HCT116 (cell line): Measurements from ENCODE around the gene IL6R. TPM values are rescaled to one million over a fixed set of nuclear protein-coding genes. Genes with fewer than 3 reads are reported as not detected.

Source experiments
- ATAC-seq: fragments of 200-7000 bp; cut with Tn5 transposase; 2 replicates; pipeline ENCODE4 v1.9.1; 2020; ENCODE audit warnings: mild to moderate bottlenecking, moderate library complexity
- BruUV-seq: library from RNA; stranded (reverse); fragments of 400-500 nt; replicated peaks from 2 replicates; lab custom pipeline; 2021; lab: Mats Ljungman, UMichigan
- CTCF ChIA-PET: fragments of 300-600 bp; sonication (Branson Sonifier 250); formaldehyde crosslinking; loops from one replicate; lab custom pipeline; 2021; ENCODE audit warnings: antibody characterized with exemption; lab: Charles Lee
- POLR2A ChIA-PET: fragments of 300-600, 350-600 bp; sonication (Branson Sonifier 250); formaldehyde crosslinking; loops from one replicate; lab custom pipeline; 2021; ENCODE audit warnings: antibody characterized with exemption; lab: Charles Lee
- RAD21 ChIA-PET, 2 experiments: fragments of 300-600 bp; sonication (Branson Sonifier 250); formaldehyde crosslinking; loops; one replicate each; lab custom pipeline; 2023; ENCODE audit warnings: low total read pairs in 2 of 2; ENCODE audit not compliant: uncharacterized antibody in 2 of 2, unreplicated experiment in 2 of 2, low non-redundant PET in 1 of 2; lab: Charles Lee
- DNase-seq: peaks from one replicate; pipeline ENCODE4 v3.0.0-alpha.2; 2010; ENCODE audit warnings: low read depth, low spot score
- H2AFZ ChIP-seq: fragments of 200-600 bp; shearing (Covaris generic), sonication (generic); 2 replicates; pipeline ENCODE4 v1.6.1; 2017; ENCODE audit warnings: low read depth, mixed run types, mixed read lengths, antibody characterized with exemption, low read length; ENCODE audit not compliant: poor library complexity, severe bottlenecking
- H3K27ac ChIP-seq: 2 replicates; pipeline ENCODE4 v1.5.1; 2012; ENCODE audit warnings: low read depth, low read length
- H3K27me3 ChIP-seq: fragments of 200-600 bp; sonication (generic); 2 replicates; pipeline ENCODE4 v1.6.1; 2016; ENCODE audit warnings: mixed run types, low read length, mixed read lengths; ENCODE audit not compliant: insufficient read depth
- H3K36me3 ChIP-seq, 2 experiments: fragments of 200-500 bp in 1 of 2; fragments of 200-600 bp in 1 of 2; sonication (Bioruptor generic) in 1 of 2; sonication (generic) in 1 of 2; 2 replicates each; pipeline versions ENCODE4 v1.5.1 to v1.6.1; 2014 to 2016; ENCODE audit warnings: low read length in 2 of 2, inconsistent platforms in 1 of 2, mixed read lengths in 1 of 2, mixed run types in 1 of 2; ENCODE audit not compliant: insufficient read depth in 2 of 2, control insufficient read depth in 1 of 2
- H3K4me1 ChIP-seq, 2 experiments: fragments of 200-600 bp in 1 of 2; sonication (generic) in 1 of 2; 2 replicates each; pipeline versions ENCODE4 v1.5.1 to v1.6.1; 2012 to 2017; ENCODE audit warnings: low read length in 2 of 2, inconsistent platforms in 1 of 2, mild to moderate bottlenecking in 1 of 2, mixed read lengths in 1 of 2, mixed run types in 1 of 2, moderate library complexity in 1 of 2; ENCODE audit not compliant: insufficient read depth in 2 of 2, control insufficient read depth in 1 of 2
- H3K4me2 ChIP-seq: fragments of 200-600 bp; sonication (generic); 2 replicates; pipeline ENCODE4 v1.6.1; 2017; ENCODE audit warnings: mixed run types, low read length, mixed read lengths
- H3K4me3 ChIP-seq, 2 experiments: fragments of 200-600 bp in 1 of 2; sonication (generic) in 1 of 2; replicated peaks in 1 of 2; 2 replicates each; pipeline ENCODE4 v1.5.1; 2011 to 2016; ENCODE audit warnings: low read length in 2 of 2, control low read depth in 1 of 2, low read depth in 1 of 2, mild to moderate bottlenecking in 1 of 2, mixed read lengths in 1 of 2, mixed run types in 1 of 2
- H3K79me2 ChIP-seq: fragments of 200-600 bp; sonication (generic); 2 replicates; pipeline ENCODE4 v1.6.1; 2017; ENCODE audit warnings: mild to moderate bottlenecking, mixed run types, low read length, moderate library complexity, mixed read lengths; ENCODE audit not compliant: insufficient read depth
- H3K9ac ChIP-seq: fragments of 200-600 bp; sonication (generic); 2 replicates; pipeline ENCODE4 v1.6.1; 2016; ENCODE audit warnings: low read length, mixed read lengths
- H3K9me2 ChIP-seq: fragments of 200-600 bp; sonication (generic), shearing (Covaris generic); 2 replicates; pipeline ENCODE4 v1.6.1; 2017; ENCODE audit warnings: mixed run types, mild to moderate bottlenecking, moderate library complexity; ENCODE audit not compliant: insufficient read depth
- H3K9me3 ChIP-seq, 2 experiments: fragments of 200-500 bp in 1 of 2; fragments of 200-600 bp in 1 of 2; sonication (Bioruptor generic) in 1 of 2; sonication (generic) in 1 of 2; 2 replicates each; pipeline ENCODE4 v1.6.1; 2014 to 2017; ENCODE audit warnings: low read length in 2 of 2, mixed read lengths in 2 of 2, inconsistent platforms in 1 of 2, low read depth in 1 of 2, mild to moderate bottlenecking in 1 of 2, mixed run types in 1 of 2, moderate library complexity in 1 of 2; ENCODE audit not compliant: control insufficient read depth in 1 of 2, insufficient read depth in 1 of 2
- H4K20me1 ChIP-seq: fragments of 200-600 bp; sonication (generic), shearing (Covaris generic); 2 replicates; pipeline ENCODE4 v1.6.1; 2017; ENCODE audit warnings: mixed run types, mild to moderate bottlenecking, moderate library complexity; ENCODE audit not compliant: insufficient read depth
- EZH2phosphoT487 ChIP-seq: fragments of 200-600 bp; IDR thresholded peaks from 2 replicates; pipeline ENCODE4 v1.6.1; 2018; ENCODE audit warnings: antibody characterized with exemption, borderline replicate concordance
- FOSL1 ChIP-seq: IDR thresholded peaks from 2 replicates; pipeline ENCODE4 v1.6.1; 2012; ENCODE audit warnings: low read depth
- MAX ChIP-seq: IDR thresholded peaks from 2 replicates; pipeline ENCODE4 v1.6.1; 2012
- POLR2A ChIP-seq: IDR thresholded peaks from 2 replicates; pipeline ENCODE4 v1.7.0; 2011; ENCODE audit warnings: borderline replicate concordance; ENCODE audit not compliant: insufficient read depth, insufficient read length; ENCODE audit errors: extremely low read depth
- RAD21 ChIP-seq: IDR thresholded peaks from 2 replicates; pipeline ENCODE4 v1.6.1; 2012; ENCODE audit warnings: low read depth, mild to moderate bottlenecking
- SIN3A ChIP-seq: IDR thresholded peaks from 2 replicates; pipeline ENCODE4 v1.6.1; 2012; ENCODE audit warnings: low read depth
- SRF ChIP-seq: IDR thresholded peaks from 2 replicates; pipeline ENCODE4 v1.6.1; 2012; ENCODE audit warnings: low read depth
- TCF7L2 ChIP-seq: IDR thresholded peaks from 2 replicates; pipeline ENCODE4 v1.7.0; 2011; ENCODE audit warnings: borderline replicate concordance, inconsistent platforms; ENCODE audit not compliant: insufficient read depth, insufficient read length; ENCODE audit errors: extremely low read depth
- YY1 ChIP-seq: IDR thresholded peaks from 2 replicates; pipeline ENCODE4 v1.6.1; 2011; ENCODE audit warnings: low read length, low read depth, moderate library complexity, mild to moderate bottlenecking; ENCODE audit not compliant: insufficient replicate concordance; ENCODE audit errors: extremely low read depth
- ZBTB33 ChIP-seq: IDR thresholded peaks from 2 replicates; pipeline ENCODE4 v1.6.1; 2011; ENCODE audit warnings: mild to moderate bottlenecking, low read length, moderate library complexity; ENCODE audit not compliant: insufficient replicate concordance; ENCODE audit errors: extremely low read depth
- ZFX ChIP-seq: fragments of 450-650 bp; IDR thresholded peaks from 2 replicates; pipeline ENCODE4 v1.6.1; 2017
- intact Hi-C: fragments of 100-400 bp; cut with micrococcal nuclease; formaldehyde crosslinking; loops from 2 replicates; pipeline ENCODE4 v1.10.0; 2022
- total RNA-seq: library from RNA; stranded (reverse); gene quantifications from one replicate; pipeline ENCODE4 v1.2.1, GENCODE V29; 2021; ENCODE audit not compliant: unreplicated experiment

The IL6R gene
- total RNA-seq, 1 experiment from 2014 or later, result 6.8 TPM

- intact Hi-C loops, result no loop called here
- ChIA-PET CTCF (no interaction called here), RAD21 (no interaction called here), POLR2A (no interaction called here)
- no peaks in the 10 kb centered on the region for H3K36me3 ChIP-seq
- no peak overlapping the region for H3K27ac ChIP-seq
- 0 out of 4 replicates have a peak, but pooled peaks cover 0 to 3% of the 10 kb centered on the region in 2 experiments for H3K4me1 ChIP-seq
- ATAC-seq (no peak), DNase-seq (no peak)
- H2AFZ ChIP-seq, result no peak overlapping the region
- H3K9me2 ChIP-seq, result no peaks in the 10 kb centered on the region
- H3K27me3 ChIP-seq, result no peaks in the 10 kb centered on the region
- no peak overlapping the region for H3K4me3 ChIP-seq
- no peaks in the 10 kb centered on the region for H3K79me2 ChIP-seq
- no peak overlapping the region for H3K4me2 ChIP-seq
- no peaks in the 10 kb centered on the region for H3K9me3 ChIP-seq
- no peaks in the 10 kb centered on the region for H4K20me1 ChIP-seq
- no peak for TF ChIP-seq ZFX
- no peak for TF ChIP-seq YY1
- TF ChIP-seq SIN3A, result no peak
- TF ChIP-seq RAD21, result no peak
- TF ChIP-seq SRF, result no peak
- no peak for TF ChIP-seq ZBTB33
- TF ChIP-seq POLR2A, result no peak
- no peak for TF ChIP-seq FOSL1
- no peak for TF ChIP-seq TCF7L2
- TF ChIP-seq MAX, result no peak
- no peak for TF ChIP-seq EZH2phosphoT487
- H3K9ac ChIP-seq, result no peak overlapping the region
- no TSS peak for BruUV-seq
Observed at GRCh38 chr1:154517661-154518060, 112.5 kb downstream of the IL6R start.

Other genes starting within 250 kb of the IL6R start
- 457 TPM for gene TPM3, start 213.2 kb upstream of the IL6R start, total RNA-seq
- not detected for gene CFAP141, start 199.0 kb upstream of the IL6R start, total RNA-seq
- 189 TPM for gene UBAP2L, start 184.4 kb upstream of the IL6R start, total RNA-seq
- gene HAX1, start 132.7 kb upstream of the IL6R start, total RNA-seq, result 93.6 TPM
- not detected for gene AQP10, start 84.2 kb upstream of the IL6R start, total RNA-seq
- gene ATP8B2, start 79.8 kb upstream of the IL6R start, total RNA-seq, result 22.1 TPM
- gene TDRD10, start 96.9 kb downstream of the IL6R start, total RNA-seq, result not detected
- gene SHE, start 97.1 kb downstream of the IL6R start, total RNA-seq, result not detected
- 70.9 TPM for gene UBE2Q1, start 153.3 kb downstream of the IL6R start, total RNA-seq
- gene CHRNB2, start 162.4 kb downstream of the IL6R start, total RNA-seq, result not detected
- gene ADAR, start 202.8 kb downstream of the IL6R start, total RNA-seq, result 169 TPM